ENCODE results near the gene KANSL2. TPM values are rescaled to one million over a fixed set of nuclear protein-coding genes. Genes with fewer than 3 reads are reported as not detected.
A peak's percentile ranks its signal among the peaks of the same experiment; 100 is the strongest.

The KANSL2 gene
- total and polyA plus RNA-seq, 9 of the 15 experiments (the other 6 are each of a cell fraction or from before 2014, with no cell fraction given), result 41.1 to 89.8 (median 55.4) TPM

DNA sequence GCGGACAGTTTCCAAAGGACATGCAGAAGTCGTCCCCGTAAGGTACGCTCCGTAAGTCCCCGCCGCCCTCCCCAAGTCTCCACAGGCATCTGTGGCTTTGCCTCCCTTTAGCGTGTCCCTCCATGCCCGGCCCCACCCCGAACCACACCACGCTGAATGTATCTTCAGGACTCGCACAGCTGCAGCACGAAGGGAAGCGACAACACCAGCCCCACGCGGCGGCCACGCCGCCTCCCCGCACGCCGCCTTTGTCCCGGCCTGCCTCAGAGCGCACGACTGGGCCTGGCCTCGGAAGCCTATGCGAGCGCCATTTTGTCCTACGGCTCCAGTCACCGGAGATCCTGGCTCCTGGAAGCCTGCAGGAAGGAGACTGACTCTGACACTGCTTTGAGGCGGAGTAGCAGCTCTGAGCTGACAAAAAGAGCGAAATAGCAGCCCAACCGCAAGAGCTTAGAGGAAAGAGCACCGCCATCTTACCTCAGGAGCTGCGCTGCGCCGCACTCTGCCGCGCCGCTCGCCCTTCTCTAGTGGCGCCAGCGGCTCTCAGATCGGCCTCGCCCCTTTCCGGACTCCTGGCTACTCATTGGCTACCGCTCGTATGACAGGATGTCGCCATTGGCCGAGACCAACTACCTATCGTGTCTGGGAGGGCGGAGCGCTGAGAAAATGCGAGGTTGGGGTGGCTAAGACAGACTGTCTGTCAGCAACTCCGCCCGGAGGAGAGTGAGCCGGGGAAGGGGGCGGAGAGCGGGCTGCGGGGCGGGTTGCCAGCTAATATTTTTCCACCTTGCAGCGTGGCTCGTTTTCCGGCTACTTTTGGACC lies at the start of gene KANSL2 (continued):
- TF ChIP-seq, protein P1, sequence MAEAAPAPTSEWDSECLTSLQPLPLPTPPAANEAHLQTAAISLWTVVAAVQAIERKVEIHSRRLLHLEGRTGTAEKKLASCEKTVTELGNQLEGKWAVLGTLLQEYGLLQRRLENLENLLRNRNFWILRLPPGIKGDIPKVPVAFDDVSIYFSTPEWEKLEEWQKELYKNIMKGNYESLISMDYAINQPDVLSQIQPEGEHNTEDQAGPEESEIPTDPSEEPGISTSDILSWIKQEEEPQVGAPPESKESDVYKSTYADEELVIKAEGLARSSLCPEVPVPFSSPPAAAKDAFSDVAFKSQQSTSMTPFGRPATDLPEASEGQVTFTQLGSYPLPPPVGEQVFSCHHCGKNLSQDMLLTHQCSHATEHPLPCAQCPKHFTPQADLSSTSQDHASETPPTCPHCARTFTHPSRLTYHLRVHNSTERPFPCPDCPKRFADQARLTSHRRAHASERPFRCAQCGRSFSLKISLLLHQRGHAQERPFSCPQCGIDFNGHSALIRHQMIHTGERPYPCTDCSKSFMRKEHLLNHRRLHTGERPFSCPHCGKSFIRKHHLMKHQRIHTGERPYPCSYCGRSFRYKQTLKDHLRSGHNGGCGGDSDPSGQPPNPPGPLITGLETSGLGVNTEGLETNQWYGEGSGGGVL (CRISPR knock-in tag; IDR thresholded peaks at IDR 0.05), result no peak
- TF ChIP-seq ETS2 (tag; IDR thresholded peaks at IDR 0.05; ENCODE audit: borderline replicate concordance, poor library complexity, severe bottlenecking) (no peak), ZNF274 (IDR thresholded peaks at IDR 0.05; ENCODE audit: borderline replicate concordance, low read depth, low read length) (no peak), PPARD (CRISPR knock-in tag; IDR thresholded peaks at IDR 0.05) (no peak), MAFF (IDR thresholded peaks at IDR 0.05; ENCODE audit: low read length) (no peak), RB1 (IDR thresholded peaks at IDR 0.05; ENCODE audit: low read depth) (peak; percentile 70; the same call in 1 of the 2 replicates), CBFA2T3 (IDR thresholded peaks at IDR 0.05) (no peak), HLTF (IDR thresholded peaks at IDR 0.05) (no peak), ZNF197 (CRISPR knock-in tag; IDR thresholded peaks at IDR 0.05; ENCODE audit: low read depth) (no peak)
- TF ChIP-seq, protein P2, sequence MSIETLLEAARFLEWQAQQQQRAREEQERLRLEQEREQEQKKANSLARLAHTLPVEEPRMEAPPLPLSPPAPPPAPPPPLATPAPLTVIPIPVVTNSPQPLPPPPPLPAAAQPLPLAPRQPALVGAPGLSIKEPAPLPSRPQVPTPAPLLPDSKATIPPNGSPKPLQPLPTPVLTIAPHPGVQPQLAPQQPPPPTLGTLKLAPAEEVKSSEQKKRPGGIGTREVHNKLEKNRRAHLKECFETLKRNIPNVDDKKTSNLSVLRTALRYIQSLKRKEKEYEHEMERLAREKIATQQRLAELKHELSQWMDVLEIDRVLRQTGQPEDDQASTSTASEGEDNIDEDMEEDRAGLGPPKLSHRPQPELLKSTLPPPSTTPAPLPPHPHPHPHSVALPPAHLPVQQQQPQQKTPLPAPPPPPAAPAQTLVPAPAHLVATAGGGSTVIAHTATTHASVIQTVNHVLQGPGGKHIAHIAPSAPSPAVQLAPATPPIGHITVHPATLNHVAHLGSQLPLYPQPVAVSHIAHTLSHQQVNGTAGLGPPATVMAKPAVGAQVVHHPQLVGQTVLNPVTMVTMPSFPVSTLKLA (conservative IDR thresholded peaks at IDR 0.05), result peak; percentile 80 to 91
- TF ChIP-seq, protein P3, sequence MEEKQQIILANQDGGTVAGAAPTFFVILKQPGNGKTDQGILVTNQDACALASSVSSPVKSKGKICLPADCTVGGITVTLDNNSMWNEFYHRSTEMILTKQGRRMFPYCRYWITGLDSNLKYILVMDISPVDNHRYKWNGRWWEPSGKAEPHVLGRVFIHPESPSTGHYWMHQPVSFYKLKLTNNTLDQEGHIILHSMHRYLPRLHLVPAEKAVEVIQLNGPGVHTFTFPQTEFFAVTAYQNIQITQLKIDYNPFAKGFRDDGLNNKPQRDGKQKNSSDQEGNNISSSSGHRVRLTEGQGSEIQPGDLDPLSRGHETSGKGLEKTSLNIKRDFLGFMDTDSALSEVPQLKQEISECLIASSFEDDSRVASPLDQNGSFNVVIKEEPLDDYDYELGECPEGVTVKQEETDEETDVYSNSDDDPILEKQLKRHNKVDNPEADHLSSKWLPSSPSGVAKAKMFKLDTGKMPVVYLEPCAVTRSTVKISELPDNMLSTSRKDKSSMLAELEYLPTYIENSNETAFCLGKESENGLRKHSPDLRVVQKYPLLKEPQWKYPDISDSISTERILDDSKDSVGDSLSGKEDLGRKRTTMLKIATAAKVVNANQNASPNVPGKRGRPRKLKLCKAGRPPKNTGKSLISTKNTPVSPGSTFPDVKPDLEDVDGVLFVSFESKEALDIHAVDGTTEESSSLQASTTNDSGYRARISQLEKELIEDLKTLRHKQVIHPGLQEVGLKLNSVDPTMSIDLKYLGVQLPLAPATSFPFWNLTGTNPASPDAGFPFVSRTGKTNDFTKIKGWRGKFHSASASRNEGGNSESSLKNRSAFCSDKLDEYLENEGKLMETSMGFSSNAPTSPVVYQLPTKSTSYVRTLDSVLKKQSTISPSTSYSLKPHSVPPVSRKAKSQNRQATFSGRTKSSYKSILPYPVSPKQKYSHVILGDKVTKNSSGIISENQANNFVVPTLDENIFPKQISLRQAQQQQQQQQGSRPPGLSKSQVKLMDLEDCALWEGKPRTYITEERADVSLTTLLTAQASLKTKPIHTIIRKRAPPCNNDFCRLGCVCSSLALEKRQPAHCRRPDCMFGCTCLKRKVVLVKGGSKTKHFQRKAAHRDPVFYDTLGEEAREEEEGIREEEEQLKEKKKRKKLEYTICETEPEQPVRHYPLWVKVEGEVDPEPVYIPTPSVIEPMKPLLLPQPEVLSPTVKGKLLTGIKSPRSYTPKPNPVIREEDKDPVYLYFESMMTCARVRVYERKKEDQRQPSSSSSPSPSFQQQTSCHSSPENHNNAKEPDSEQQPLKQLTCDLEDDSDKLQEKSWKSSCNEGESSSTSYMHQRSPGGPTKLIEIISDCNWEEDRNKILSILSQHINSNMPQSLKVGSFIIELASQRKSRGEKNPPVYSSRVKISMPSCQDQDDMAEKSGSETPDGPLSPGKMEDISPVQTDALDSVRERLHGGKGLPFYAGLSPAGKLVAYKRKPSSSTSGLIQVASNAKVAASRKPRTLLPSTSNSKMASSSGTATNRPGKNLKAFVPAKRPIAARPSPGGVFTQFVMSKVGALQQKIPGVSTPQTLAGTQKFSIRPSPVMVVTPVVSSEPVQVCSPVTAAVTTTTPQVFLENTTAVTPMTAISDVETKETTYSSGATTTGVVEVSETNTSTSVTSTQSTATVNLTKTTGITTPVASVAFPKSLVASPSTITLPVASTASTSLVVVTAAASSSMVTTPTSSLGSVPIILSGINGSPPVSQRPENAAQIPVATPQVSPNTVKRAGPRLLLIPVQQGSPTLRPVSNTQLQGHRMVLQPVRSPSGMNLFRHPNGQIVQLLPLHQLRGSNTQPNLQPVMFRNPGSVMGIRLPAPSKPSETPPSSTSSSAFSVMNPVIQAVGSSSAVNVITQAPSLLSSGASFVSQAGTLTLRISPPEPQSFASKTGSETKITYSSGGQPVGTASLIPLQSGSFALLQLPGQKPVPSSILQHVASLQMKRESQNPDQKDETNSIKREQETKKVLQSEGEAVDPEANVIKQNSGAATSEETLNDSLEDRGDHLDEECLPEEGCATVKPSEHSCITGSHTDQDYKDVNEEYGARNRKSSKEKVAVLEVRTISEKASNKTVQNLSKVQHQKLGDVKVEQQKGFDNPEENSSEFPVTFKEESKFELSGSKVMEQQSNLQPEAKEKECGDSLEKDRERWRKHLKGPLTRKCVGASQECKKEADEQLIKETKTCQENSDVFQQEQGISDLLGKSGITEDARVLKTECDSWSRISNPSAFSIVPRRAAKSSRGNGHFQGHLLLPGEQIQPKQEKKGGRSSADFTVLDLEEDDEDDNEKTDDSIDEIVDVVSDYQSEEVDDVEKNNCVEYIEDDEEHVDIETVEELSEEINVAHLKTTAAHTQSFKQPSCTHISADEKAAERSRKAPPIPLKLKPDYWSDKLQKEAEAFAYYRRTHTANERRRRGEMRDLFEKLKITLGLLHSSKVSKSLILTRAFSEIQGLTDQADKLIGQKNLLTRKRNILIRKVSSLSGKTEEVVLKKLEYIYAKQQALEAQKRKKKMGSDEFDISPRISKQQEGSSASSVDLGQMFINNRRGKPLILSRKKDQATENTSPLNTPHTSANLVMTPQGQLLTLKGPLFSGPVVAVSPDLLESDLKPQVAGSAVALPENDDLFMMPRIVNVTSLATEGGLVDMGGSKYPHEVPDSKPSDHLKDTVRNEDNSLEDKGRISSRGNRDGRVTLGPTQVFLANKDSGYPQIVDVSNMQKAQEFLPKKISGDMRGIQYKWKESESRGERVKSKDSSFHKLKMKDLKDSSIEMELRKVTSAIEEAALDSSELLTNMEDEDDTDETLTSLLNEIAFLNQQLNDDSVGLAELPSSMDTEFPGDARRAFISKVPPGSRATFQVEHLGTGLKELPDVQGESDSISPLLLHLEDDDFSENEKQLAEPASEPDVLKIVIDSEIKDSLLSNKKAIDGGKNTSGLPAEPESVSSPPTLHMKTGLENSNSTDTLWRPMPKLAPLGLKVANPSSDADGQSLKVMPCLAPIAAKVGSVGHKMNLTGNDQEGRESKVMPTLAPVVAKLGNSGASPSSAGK (IDR thresholded peaks at IDR 0.05), result no peak

Data from K562 (cell line).